Measurements from ENCODE around the gene CLEC9A.

The CLEC9A gene

GRCh38 chr12:10113075-10113474 lies 82.6 kb downstream of the CLEC9A start:
- DNase-seq, result no peak

GRCh38 chr12:10113920-10114319 lies 83.4 kb downstream of the CLEC9A start:
- DNase-seq, result no peak

DNA sequence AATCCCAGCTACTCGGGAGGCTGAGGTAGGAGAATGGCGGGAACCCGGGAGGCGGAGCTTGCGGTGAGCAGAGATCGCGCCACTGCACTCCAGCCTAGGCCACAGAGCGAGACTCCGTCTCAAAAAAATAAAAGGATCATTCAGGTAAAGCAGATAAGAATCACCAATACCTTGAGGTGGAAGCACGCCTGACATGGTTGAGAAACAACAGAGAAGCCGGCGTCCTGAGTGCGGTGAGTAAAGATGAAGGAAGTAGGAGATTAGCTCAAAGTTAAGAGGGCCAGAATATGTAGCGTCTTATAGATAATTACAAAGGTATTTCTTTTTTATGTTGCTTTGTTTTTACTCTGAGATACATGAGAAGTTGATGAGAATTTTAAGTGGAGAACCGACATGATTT lies 84.8 kb downstream of the CLEC9A start:
- DNase-seq, result no peak
